ENCODE results near the gene MALSU1.
A peak's percentile ranks its signal among the peaks of the same experiment; 100 is the strongest.

MALSU1 gene

GRCh38 chr7:23261843-23262452, 37.2 kb upstream of the MALSU1 start:
- no peak overlapping the region for H3K4me3 Mint-ChIP-seq
- H3K9me3 Mint-ChIP-seq, result no peaks in the 10 kb centered on the region
- H3K27ac Mint-ChIP-seq, result no peak overlapping the region
- peaks cover 8% of the 10 kb centered on the region for H3K27me3 Mint-ChIP-seq (ENCODE audit: low read depth, poor library complexity)
- peak; percentile 62 for DNase-seq
- no peaks in the 10 kb centered on the region for H3K36me3 Mint-ChIP-seq (ENCODE audit: low read depth)
- peak; percentile 91 for TF ChIP-seq CTCF (IDR thresholded peaks at IDR 0.05)
- no peaks in the 10 kb centered on the region for H3K4me1 Mint-ChIP-seq

- H3K27ac Mint-ChIP-seq, result no peak overlapping the region
- no peak for TF ChIP-seq CTCF (IDR thresholded peaks at IDR 0.05)
- H3K27me3 Mint-ChIP-seq (ENCODE audit: low read depth, poor library complexity), result peaks cover 8% of the 10 kb centered on the region
- DNase-seq, result no peak
- H3K9me3 Mint-ChIP-seq, result no peaks in the 10 kb centered on the region
- no peak overlapping the region for H3K4me3 Mint-ChIP-seq
- no peaks in the 10 kb centered on the region for H3K4me1 Mint-ChIP-seq
- no peaks in the 10 kb centered on the region for H3K36me3 Mint-ChIP-seq (ENCODE audit: low read depth)
These were observed 34.2 kb upstream of the MALSU1 start for GRCh38 chr7:23264916-23265458.

GRCh38 chr7:23266918-23267317, 32.2 kb upstream of the MALSU1 start:
- Mint-ChIP-seq H3K4me3 (no peak overlapping the region), H3K27ac (no peak overlapping the region), H3K9me3 (no peaks in the 10 kb centered on the region), H3K27me3 (ENCODE audit: low read depth, poor library complexity) (peaks cover 12% of the 10 kb centered on the region), H3K36me3 (ENCODE audit: low read depth) (no peaks in the 10 kb centered on the region), H3K4me1 (no peaks in the 10 kb centered on the region)
- DNase-seq, result no peak
- TF ChIP-seq CTCF (IDR thresholded peaks at IDR 0.05), result no peak

GRCh38 chr7:23267357-23267756, 31.8 kb upstream of the MALSU1 start:
- no peak for DNase-seq
- H3K4me3 Mint-ChIP-seq, result no peak overlapping the region
- H3K27me3 Mint-ChIP-seq (ENCODE audit: low read depth, poor library complexity), result peaks cover 16% of the 10 kb centered on the region
- H3K9me3 Mint-ChIP-seq, result no peaks in the 10 kb centered on the region
- H3K27ac Mint-ChIP-seq, result no peak overlapping the region
- TF ChIP-seq CTCF (IDR thresholded peaks at IDR 0.05), result no peak
- no peaks in the 10 kb centered on the region for H3K36me3 Mint-ChIP-seq (ENCODE audit: low read depth)
- no peaks in the 10 kb centered on the region for H3K4me1 Mint-ChIP-seq

GRCh38 chr7:23268167-23268566, 31.0 kb upstream of the MALSU1 start:
- no peak overlapping the region for H3K4me3 Mint-ChIP-seq
- H3K9me3 Mint-ChIP-seq, result no peaks in the 10 kb centered on the region
- no peaks in the 10 kb centered on the region for H3K4me1 Mint-ChIP-seq
- no peak for DNase-seq
- TF ChIP-seq CTCF (IDR thresholded peaks at IDR 0.05), result no peak
- no peak overlapping the region for H3K27ac Mint-ChIP-seq
- H3K27me3 Mint-ChIP-seq (ENCODE audit: low read depth, poor library complexity), result peaks cover 21% of the 10 kb centered on the region
- no peaks in the 10 kb centered on the region for H3K36me3 Mint-ChIP-seq (ENCODE audit: low read depth)

GRCh38 chr7:23268746-23269145, 30.4 kb upstream of the MALSU1 start:
- H3K27me3 Mint-ChIP-seq (ENCODE audit: low read depth, poor library complexity), result peaks cover 21% of the 10 kb centered on the region
- H3K4me1 Mint-ChIP-seq, result no peaks in the 10 kb centered on the region
- no peaks in the 10 kb centered on the region for H3K36me3 Mint-ChIP-seq (ENCODE audit: low read depth)
- H3K9me3 Mint-ChIP-seq, result no peaks in the 10 kb centered on the region
- no peak for DNase-seq
- H3K27ac Mint-ChIP-seq, result no peak overlapping the region
- H3K4me3 Mint-ChIP-seq, result no peak overlapping the region
- TF ChIP-seq CTCF (IDR thresholded peaks at IDR 0.05), result no peak
